GM18502 (cell line): ENCODE data around the gene PDZD2.
"Not testable (repeated sequence)": the region's sequence is repeated elsewhere in the genome, so short reads cannot be mapped to it uniquely, and the experiment has no call there.

Experiments
- ATAC-seq: cut with Tn5 transposase; IDR thresholded peaks from one replicate; pipeline ENCODE4 v1.9.1; 2021; ENCODE audit warnings: mild to moderate bottlenecking; ENCODE audit not compliant: unreplicated experiment, poor library complexity

PDZD2 gene

GRCh38 chr5:31728806-31729205, 89.9 kb downstream of the PDZD2 start:
- ATAC-seq: not testable (repeated sequence)

DNA sequence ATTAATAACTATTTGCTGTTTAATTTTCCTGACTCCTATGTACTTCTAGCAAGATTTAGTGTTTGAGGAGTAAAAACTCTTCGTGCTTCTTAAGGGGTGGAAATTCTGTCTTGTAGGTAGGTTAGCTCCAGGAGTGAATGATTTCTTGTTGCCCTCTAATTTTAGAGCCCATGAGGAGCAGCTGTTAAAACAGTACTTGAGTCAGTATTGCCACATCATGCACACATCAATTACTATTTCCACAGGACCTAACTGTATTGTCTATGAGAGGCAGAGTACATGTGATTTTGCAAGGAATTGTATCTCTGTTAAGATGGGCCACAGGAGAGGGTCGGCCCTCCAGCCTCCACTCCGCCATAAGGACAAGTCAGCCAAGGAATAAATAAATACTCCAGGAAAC, 91.2 kb downstream of the PDZD2 start:
- no peak for ATAC-seq

- ATAC-seq: no peak
These were observed 92.1 kb downstream of the PDZD2 start for GRCh38 chr5:31731016-31731415.

GRCh38 chr5:31731710-31732301, 92.9 kb downstream of the PDZD2 start:
- no peak for ATAC-seq

GRCh38 chr5:31732821-31733220, 93.9 kb downstream of the PDZD2 start:
- ATAC-seq: not testable (repeated sequence)

GRCh38 chr5:31733371-31733770, 94.4 kb downstream of the PDZD2 start:
- ATAC-seq: no peak

GRCh38 chr5:31736127-31736526, 97.2 kb downstream of the PDZD2 start:
- ATAC-seq: no peak

- no peak for ATAC-seq
These were observed 99.3 kb downstream of the PDZD2 start for GRCh38 chr5:31738199-31738598.

- ATAC-seq: no peak
These were observed 102.6 kb downstream of the PDZD2 start for GRCh38 chr5:31741496-31741895.

GRCh38 chr5:31743678-31744077, 104.7 kb downstream of the PDZD2 start:
- no peak for ATAC-seq

GRCh38 chr5:31748458-31749172, 109.7 kb downstream of the PDZD2 start:
- no peak for ATAC-seq

- no peak for ATAC-seq
These were observed 111.3 kb downstream of the PDZD2 start for GRCh38 chr5:31750215-31750614.

- no peak for ATAC-seq
These were observed 112.7 kb downstream of the PDZD2 start for GRCh38 chr5:31751610-31752009.

- ATAC-seq: no peak
These were observed 114.9 kb downstream of the PDZD2 start for GRCh38 chr5:31753700-31754357.

GRCh38 chr5:31754358-31754704, 115.4 kb downstream of the PDZD2 start:
- ATAC-seq: no peak

- ATAC-seq: no peak
These were observed 116.1 kb downstream of the PDZD2 start for GRCh38 chr5:31754741-31755675.

DNA sequence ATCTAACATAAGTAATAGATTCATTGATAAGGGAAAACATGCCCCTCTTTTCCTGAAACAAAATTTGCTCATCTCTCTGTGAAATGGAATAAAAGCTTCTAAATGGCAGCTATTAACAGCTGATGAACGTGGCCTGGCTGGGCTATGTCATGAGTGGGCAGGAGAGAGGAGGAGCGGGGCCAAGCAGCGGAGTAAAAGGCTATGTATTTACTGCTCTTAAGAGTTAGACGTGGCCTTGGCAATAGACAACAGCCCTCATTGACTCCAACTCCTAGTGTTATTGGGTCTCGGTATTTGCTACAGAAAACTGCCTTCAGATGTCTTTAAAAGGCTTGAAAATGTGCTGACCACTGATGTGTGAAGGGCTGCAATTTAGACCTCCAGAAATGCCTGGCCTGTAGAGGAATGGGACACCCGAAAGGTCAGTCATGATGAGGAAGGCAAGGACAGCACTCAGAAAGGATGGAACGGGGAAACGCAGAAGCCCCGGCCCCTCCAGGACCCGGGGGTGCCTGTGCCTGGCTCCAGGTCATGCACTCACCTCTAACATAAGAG, 116.8 kb downstream of the PDZD2 start:
- no peak for ATAC-seq

- ATAC-seq: no peak
These were observed 118.9 kb downstream of the PDZD2 start for GRCh38 chr5:31757806-31758205.

DNA sequence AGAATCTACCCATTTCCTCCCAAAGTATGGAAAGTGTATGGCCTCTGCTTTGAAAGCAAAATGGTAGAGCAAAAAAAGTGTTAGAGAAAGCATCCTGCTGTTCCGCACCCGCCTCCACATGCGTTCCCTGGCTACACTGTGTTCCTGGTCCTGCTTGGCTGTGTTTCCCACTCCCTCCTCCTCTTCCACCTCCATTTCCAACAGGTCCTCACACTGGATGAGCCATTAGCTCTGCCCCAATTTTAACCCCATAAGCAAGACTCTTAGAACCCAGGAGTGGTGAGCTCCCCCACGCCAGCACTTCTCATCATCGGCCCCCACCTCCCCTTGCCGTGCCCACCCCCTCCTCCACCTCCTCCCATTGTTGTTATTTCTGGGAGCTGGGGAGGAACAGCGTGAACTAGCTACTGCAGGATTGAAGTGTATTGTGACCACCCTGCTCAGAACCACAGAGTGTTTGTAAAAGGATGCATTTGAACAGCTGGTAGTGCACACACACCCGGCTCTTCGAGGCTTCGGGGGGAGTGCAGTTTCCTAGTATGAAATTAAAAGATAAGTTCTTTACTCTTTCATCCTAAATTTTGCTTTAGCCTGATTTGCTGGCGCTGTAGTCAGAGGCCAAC, 120.0 kb downstream of the PDZD2 start:
- ATAC-seq: no peak

DNA sequence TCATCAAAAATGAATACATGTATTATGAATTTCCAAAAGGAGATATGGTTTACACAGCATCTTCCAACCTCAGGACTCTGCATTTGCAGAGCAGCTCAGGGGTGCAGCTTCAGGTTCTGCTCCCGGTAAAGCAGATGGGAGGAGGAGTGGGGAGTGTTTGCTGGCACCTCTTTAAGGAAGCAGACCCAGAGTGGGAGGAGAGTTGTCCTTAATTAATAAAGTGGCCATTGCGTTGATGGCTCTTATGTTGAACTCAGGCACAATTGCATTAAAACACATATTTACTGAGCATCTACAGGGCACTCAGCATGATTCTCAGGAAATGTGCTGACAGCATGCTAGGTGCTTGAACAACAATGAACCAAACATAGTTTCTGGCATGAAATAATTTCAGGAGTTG, 121.0 kb downstream of the PDZD2 start:
- ATAC-seq: no peak
